ENCODE measurements around the gene SH3GLB2.
A peak's percentile ranks its signal among the peaks of the same experiment; 100 is the strongest.

Gene SH3GLB2

DNA sequence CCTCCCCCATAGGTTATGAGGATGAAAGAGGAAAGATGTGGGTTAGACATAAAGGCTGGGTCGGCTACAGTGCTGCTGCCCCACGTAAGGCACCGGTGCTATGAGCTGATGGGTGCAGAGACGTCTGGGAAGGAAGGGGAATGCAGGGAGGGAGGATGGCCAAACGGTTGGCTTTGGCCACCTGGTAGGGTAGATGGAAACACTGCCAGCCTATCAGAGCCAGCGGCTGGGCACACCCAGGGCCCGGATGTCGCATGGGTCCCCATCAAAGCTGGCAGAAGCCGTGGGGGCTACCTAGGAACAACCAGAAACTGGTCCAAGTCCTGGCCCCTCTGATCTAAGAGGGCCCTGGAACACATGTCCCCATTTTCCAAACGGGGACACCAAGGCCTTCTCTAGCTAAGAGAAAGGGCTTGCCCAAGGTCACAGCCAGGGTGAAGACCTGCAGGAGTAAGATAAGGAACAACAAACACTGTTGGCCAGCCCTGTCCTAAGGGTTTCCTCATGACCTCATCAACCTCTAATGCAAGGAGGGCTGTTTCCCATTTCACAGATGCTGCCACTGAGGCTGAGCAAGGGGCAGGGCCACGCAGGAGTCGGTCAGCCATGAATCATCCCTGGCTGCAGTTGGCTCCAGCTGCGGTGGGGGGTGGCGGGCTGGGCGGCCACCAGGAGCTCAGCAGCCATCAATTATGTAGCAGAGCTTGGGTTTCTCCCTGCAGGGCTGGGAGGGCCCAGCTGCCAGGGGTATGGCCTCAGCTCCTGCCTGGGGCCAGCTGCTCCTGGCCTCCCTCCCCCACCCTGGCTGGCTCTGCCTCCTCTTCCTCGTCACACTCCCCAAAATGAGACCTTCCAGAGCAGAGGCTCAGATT, 4.9 kb downstream of the SH3GLB2 start:
- Histone ChIP-seq H3K79me2 (ENCODE audit: low read length) (peaks cover 83% of the 10 kb centered on the region), H3K27ac (ENCODE audit: low read length) (peak overlapping the region; percentile 80; the same call in 1 of the 2 replicates), H4K20me1 (ENCODE audit: insufficient read depth, low read length) (no peaks in the 10 kb centered on the region), H3K36me3 (replicated peaks; ENCODE audit: insufficient read depth, low read length) (no peaks in the 10 kb centered on the region; the same call in 1 of the 2 replicates), H3K9me3 (replicated peaks; ENCODE audit: insufficient read depth, low read length) (no peaks in the 10 kb centered on the region), H3K9me2 (replicated peaks; ENCODE audit: insufficient read depth, low read length) (no peaks in the 10 kb centered on the region), H3K4me1 (ENCODE audit: low read length) (peaks cover 20% of the 10 kb centered on the region), H3K9ac (ENCODE audit: low read length) (peak overlapping the region; percentile 28; the same call in 1 of the 2 replicates), H3K4me3 (ENCODE audit: low read length) (no peak overlapping the region), H3K27me3 (replicated peaks; ENCODE audit: insufficient read depth, low read length) (no peaks in the 10 kb centered on the region), H3F3A (ENCODE audit: insufficient read depth, low read length) (peaks cover 27% of the 10 kb centered on the region), H3K4me2 (ENCODE audit: low read depth, low read length) (peak overlapping the region; percentile 60), H2AFZ (ENCODE audit: low read length) (no peak overlapping the region)
- TF ChIP-seq, protein P1, sequence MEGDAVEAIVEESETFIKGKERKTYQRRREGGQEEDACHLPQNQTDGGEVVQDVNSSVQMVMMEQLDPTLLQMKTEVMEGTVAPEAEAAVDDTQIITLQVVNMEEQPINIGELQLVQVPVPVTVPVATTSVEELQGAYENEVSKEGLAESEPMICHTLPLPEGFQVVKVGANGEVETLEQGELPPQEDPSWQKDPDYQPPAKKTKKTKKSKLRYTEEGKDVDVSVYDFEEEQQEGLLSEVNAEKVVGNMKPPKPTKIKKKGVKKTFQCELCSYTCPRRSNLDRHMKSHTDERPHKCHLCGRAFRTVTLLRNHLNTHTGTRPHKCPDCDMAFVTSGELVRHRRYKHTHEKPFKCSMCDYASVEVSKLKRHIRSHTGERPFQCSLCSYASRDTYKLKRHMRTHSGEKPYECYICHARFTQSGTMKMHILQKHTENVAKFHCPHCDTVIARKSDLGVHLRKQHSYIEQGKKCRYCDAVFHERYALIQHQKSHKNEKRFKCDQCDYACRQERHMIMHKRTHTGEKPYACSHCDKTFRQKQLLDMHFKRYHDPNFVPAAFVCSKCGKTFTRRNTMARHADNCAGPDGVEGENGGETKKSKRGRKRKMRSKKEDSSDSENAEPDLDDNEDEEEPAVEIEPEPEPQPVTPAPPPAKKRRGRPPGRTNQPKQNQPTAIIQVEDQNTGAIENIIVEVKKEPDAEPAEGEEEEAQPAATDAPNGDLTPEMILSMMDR (IDR thresholded peaks at IDR 0.05; ENCODE audit: low read length) = no peak
- no peak for TF ChIP-seq EZH2 (optimal IDR thresholded peaks at IDR 0.05; ENCODE audit: low read depth, low read length)
- TF ChIP-seq EZH2phosphoT487 (IDR thresholded peaks at IDR 0.05; ENCODE audit: low read length) = no peak
- DNase-seq = no peak

DNA sequence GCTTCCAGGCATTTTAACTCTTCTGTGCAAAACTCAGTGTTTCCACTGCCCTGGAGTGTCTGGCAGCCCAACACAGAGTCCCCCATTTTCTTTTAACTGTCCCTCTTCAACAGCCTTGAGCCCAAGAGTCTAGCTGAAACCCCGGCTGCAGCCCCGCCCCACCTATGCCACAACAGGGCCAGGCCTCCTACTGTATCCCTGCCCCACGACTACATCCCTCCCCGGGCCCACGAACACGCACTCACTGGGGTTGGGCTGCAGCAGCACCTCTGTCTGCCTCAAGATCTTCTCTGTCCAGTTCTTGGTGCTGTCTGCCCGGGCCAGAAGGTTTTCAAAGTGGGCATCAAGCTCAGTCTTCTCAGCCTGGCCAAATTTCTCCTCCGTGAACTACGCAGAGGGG, 6.1 kb downstream of the SH3GLB2 start:
- H3K27me3 ChIP-seq (replicated peaks; ENCODE audit: insufficient read depth, low read length) = no peaks in the 10 kb centered on the region
- H3K4me3 ChIP-seq (ENCODE audit: low read length) = 0 out of 2 replicates have a peak overlapping the region, but pooled peaks have one; percentile 2
- H3K27ac ChIP-seq (ENCODE audit: low read length) = peak overlapping the region; percentile 80; the same call in 1 of the 2 replicates
- peak overlapping the region; percentile 60 for H3K4me2 ChIP-seq (ENCODE audit: low read depth, low read length)
- peaks cover 20% of the 10 kb centered on the region for H3K4me1 ChIP-seq (ENCODE audit: low read length)
- H2AFZ ChIP-seq (ENCODE audit: low read length) = no peak overlapping the region
- DNase-seq = no peak
- no peaks in the 10 kb centered on the region for H4K20me1 ChIP-seq (ENCODE audit: insufficient read depth, low read length)
- peaks cover 27% of the 10 kb centered on the region for H3F3A ChIP-seq (ENCODE audit: insufficient read depth, low read length)
- TF ChIP-seq EZH2phosphoT487 (IDR thresholded peaks at IDR 0.05; ENCODE audit: low read length) = no peak
- TF ChIP-seq EZH2 (optimal IDR thresholded peaks at IDR 0.05; ENCODE audit: low read depth, low read length) = no peak
- TF ChIP-seq, protein P1 (IDR thresholded peaks at IDR 0.05; ENCODE audit: low read length) = no peak
- H3K36me3 ChIP-seq (replicated peaks; ENCODE audit: insufficient read depth, low read length) = no peaks in the 10 kb centered on the region; the same call in 1 of the 2 replicates
- no peaks in the 10 kb centered on the region for H3K9me2 ChIP-seq (replicated peaks; ENCODE audit: insufficient read depth, low read length)
- H3K9me3 ChIP-seq (replicated peaks; ENCODE audit: insufficient read depth, low read length) = no peaks in the 10 kb centered on the region
- peak overlapping the region; percentile 28; the same call in 1 of the 2 replicates for H3K9ac ChIP-seq (ENCODE audit: low read length)
- H3K79me2 ChIP-seq (ENCODE audit: low read length) = peaks cover 83% of the 10 kb centered on the region

DNA sequence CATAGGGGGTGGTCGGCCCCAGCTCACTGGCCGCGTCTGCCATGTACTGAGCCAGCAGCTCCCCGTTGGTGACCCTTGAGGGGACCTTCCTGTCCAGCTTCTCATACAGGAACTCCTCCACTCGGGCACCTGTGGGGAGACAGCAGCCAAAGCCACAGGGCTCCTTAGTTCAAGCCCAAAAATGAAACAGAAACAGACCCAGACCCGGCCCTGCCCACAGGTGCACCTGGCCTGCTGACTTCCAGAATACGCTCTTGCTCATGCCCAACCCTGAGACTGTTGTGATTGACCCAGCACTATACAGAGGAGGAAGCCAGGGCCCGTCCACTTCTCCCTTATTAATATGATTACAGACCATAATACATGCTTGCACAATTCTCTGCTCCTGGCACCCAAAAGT, 7.0 kb downstream of the SH3GLB2 start:
- Histone ChIP-seq H3K4me2 (ENCODE audit: low read depth, low read length) (peak overlapping the region; percentile 73), H3K9ac (ENCODE audit: low read length) (peak overlapping the region; percentile 53; the same call in 1 of the 2 replicates), H3K27me3 (replicated peaks; ENCODE audit: insufficient read depth, low read length) (no peaks in the 10 kb centered on the region), H2AFZ (ENCODE audit: low read length) (no peak overlapping the region; the same call in 1 of the 2 replicates), H3K4me3 (ENCODE audit: low read length) (peak overlapping the region; percentile 46), H3F3A (ENCODE audit: insufficient read depth, low read length) (peaks cover 27% of the 10 kb centered on the region), H3K9me3 (replicated peaks; ENCODE audit: insufficient read depth, low read length) (no peaks in the 10 kb centered on the region), H3K79me2 (ENCODE audit: low read length) (peaks cover 80% of the 10 kb centered on the region), H3K9me2 (replicated peaks; ENCODE audit: insufficient read depth, low read length) (no peaks in the 10 kb centered on the region), H3K27ac (ENCODE audit: low read length) (peak overlapping the region; percentile 86), H4K20me1 (ENCODE audit: insufficient read depth, low read length) (no peaks in the 10 kb centered on the region), H3K4me1 (ENCODE audit: low read length) (peaks cover 20% of the 10 kb centered on the region), H3K36me3 (replicated peaks; ENCODE audit: insufficient read depth, low read length) (no peaks in the 10 kb centered on the region; the same call in 1 of the 2 replicates)
- TF ChIP-seq, protein P1 (IDR thresholded peaks at IDR 0.05; ENCODE audit: low read length) = no peak
- TF ChIP-seq EZH2phosphoT487 (IDR thresholded peaks at IDR 0.05; ENCODE audit: low read length) (no peak), EZH2 (optimal IDR thresholded peaks at IDR 0.05; ENCODE audit: low read depth, low read length) (no peak)
- DNase-seq = peak; percentile 96

Data from MM.1S (cell line).